GM12891 (cell line): ENCODE results near the gene FOLH1. TPM values are rescaled to one million over a fixed set of nuclear protein-coding genes. Genes with fewer than 3 reads are reported as not detected.
"Not testable (repeated sequence)": the region's sequence is repeated elsewhere in the genome, so short reads cannot be mapped to it uniquely, and the experiment has no call there.

Source experiments
- DNase-seq: peaks from one replicate; pipeline ENCODE4 v3.0.0; 2011; ENCODE audit warnings: low spot score; ENCODE audit not compliant: insufficient read length
- FAIRE-seq: peaks from 2 replicates; lab custom pipeline; 2011; peaks lifted over from hg19 to GRCh38; lab: Jason Lieb, UNC
- PAX5 ChIP-seq: IDR thresholded peaks from 2 replicates; pipeline ENCODE4 v1.6.1; 2011; ENCODE audit warnings: low read length, moderate library complexity, mild to moderate bottlenecking; ENCODE audit not compliant: insufficient read depth, severe bottlenecking
- POLR2A ChIP-seq: IDR thresholded peaks from 2 replicates; pipeline ENCODE4 v1.6.1; 2011; ENCODE audit warnings: low read depth, low read length, control low read depth
- POLR2AphosphoS5 ChIP-seq: IDR thresholded peaks from 2 replicates; pipeline ENCODE4 v1.6.1; 2011; ENCODE audit warnings: low read depth, low read length, control low read depth
- POU2F2 ChIP-seq: IDR thresholded peaks from 2 replicates; pipeline ENCODE4 v1.6.1; 2011; ENCODE audit warnings: low read depth, mild to moderate bottlenecking, control low read depth, low read length, moderate library complexity
- SPI1 ChIP-seq: IDR thresholded peaks from 2 replicates; pipeline ENCODE4 v1.6.1; 2011; ENCODE audit warnings: low read depth, low read length, control low read depth
- TAF1 ChIP-seq: IDR thresholded peaks from 2 replicates; pipeline ENCODE4 v1.6.1; 2011; ENCODE audit warnings: low read depth, low read length, control low read depth
- polyA plus RNA-seq: library from polyadenylated mRNA; unstranded; fragments of >200 nt; gene quantifications from one replicate; pipeline ENCODE4 v1.2.1, GENCODE V29; 2012; ENCODE audit warnings: low read depth, missing spikeins, inconsistent platforms; ENCODE audit not compliant: missing spikeins

The FOLH1 gene
- not detected for polyA plus RNA-seq

- no peak for TF ChIP-seq SPI1
- no peak for TF ChIP-seq POU2F2
- no peak for TF ChIP-seq POLR2AphosphoS5
- no peak for TF ChIP-seq PAX5
- no peak for TF ChIP-seq POLR2A
- DNase-seq = peak; percentile 15
- no peak for FAIRE-seq
Measured at GRCh38 chr11:49208006-49208721, at the start of gene FOLH1. Gene FOLH1, minus strand, starts transcription at chr11:49208602. Its CDS starts 193 bp downstream, at chr11:49208409.

- not testable (repeated sequence) for DNase-seq, FAIRE-seq
Measured at GRCh38 chr11:49255148-49255547, 46.7 kb upstream of the FOLH1 start.

GRCh38 chr11:49251212-49251611 is 42.8 kb upstream of the FOLH1 start:
- DNase-seq, FAIRE-seq: not testable (repeated sequence)

- DNase-seq, FAIRE-seq: not testable (repeated sequence)
Measured at GRCh38 chr11:49250398-49251115, 42.2 kb upstream of the FOLH1 start.

GRCh38 chr11:49249363-49249762 is 41.0 kb upstream of the FOLH1 start:
- FAIRE-seq, DNase-seq: not testable (repeated sequence)

- not testable (repeated sequence) for DNase-seq, FAIRE-seq
Measured at GRCh38 chr11:49233685-49234084, 25.3 kb upstream of the FOLH1 start.

GRCh38 chr11:49233019-49233418 is 24.6 kb upstream of the FOLH1 start:
- FAIRE-seq, DNase-seq: not testable (repeated sequence)

GRCh38 chr11:49231725-49232124 is 23.3 kb upstream of the FOLH1 start:
- DNase-seq = not testable (repeated sequence)

GRCh38 chr11:49230534-49230933 is 22.1 kb upstream of the FOLH1 start:
- not testable (repeated sequence) for DNase-seq, FAIRE-seq

More at GRCh38 chr11:49231725-49232124, 23.3 kb upstream of the FOLH1 start:
- not testable (repeated sequence) for FAIRE-seq

GRCh38 chr11:49230001-49230400 is 21.6 kb upstream of the FOLH1 start:
- FAIRE-seq = peak; percentile 13

GRCh38 chr11:49229136-49229535 is 20.7 kb upstream of the FOLH1 start:
- DNase-seq, FAIRE-seq: not testable (repeated sequence)

More at GRCh38 chr11:49230001-49230400, 21.6 kb upstream of the FOLH1 start:
- DNase-seq = not testable (repeated sequence)

- FAIRE-seq = peak; percentile 23
Measured at GRCh38 chr11:49225255-49225785, 16.9 kb upstream of the FOLH1 start.

GRCh38 chr11:49221112-49221511 is 12.7 kb upstream of the FOLH1 start:
- FAIRE-seq (no peak), DNase-seq (no peak)
- TF ChIP-seq POLR2A = no peak
- TF ChIP-seq PAX5 = no peak
- TF ChIP-seq POLR2AphosphoS5 = no peak
- no peak for TF ChIP-seq SPI1
- no peak for TF ChIP-seq POU2F2
- TF ChIP-seq TAF1 = no peak

More at GRCh38 chr11:49225255-49225785, 16.9 kb upstream of the FOLH1 start:
- not testable (repeated sequence) for DNase-seq
